OCI-LY7 (cell line): ENCODE measurements around the gene BCLAF1. TPM values are rescaled to one million over a fixed set of nuclear protein-coding genes. Genes with fewer than 3 reads are reported as not detected.
"Not testable (repeated sequence)": the region's sequence is repeated elsewhere in the genome, so short reads cannot be mapped to it uniquely, and the experiment has no call there.

Experiments
- BruUV-seq: library from RNA; stranded (reverse); fragments of 400-500 nt; replicated peaks from 2 replicates; lab custom pipeline; 2021; lab: Mats Ljungman, UMichigan
- CTCF ChIA-PET: fragments of 300-600 bp; sonication (Branson Sonifier 250); formaldehyde crosslinking; loops from one replicate; lab custom pipeline; 2022; ENCODE audit warnings: antibody characterized with exemption; ENCODE audit not compliant: unreplicated experiment; lab: Charles Lee
- POLR2A ChIA-PET: fragments of 300-600 bp; sonication (Branson Sonifier 250); formaldehyde crosslinking; loops from one replicate; lab custom pipeline; 2022; ENCODE audit warnings: antibody characterized with exemption; lab: Charles Lee
- DNase-seq: peaks from one replicate; pipeline ENCODE4 v3.0.0-alpha.2; 2015; ENCODE audit warnings: low spot score
- H2AFZ ChIP-seq: fragments of 200-600 bp; sonication (generic), shearing (Covaris generic); 2 replicates; pipeline ENCODE4 v1.6.1; 2014; ENCODE audit warnings: mild to moderate bottlenecking, antibody characterized with exemption, low read length, moderate library complexity
- H3K27ac ChIP-seq: fragments of 200-600 bp; sonication (generic); 2 replicates; pipeline ENCODE4 v1.5.1; 2014; ENCODE audit warnings: mixed run types, low read depth, mild to moderate bottlenecking, moderate library complexity, low read length, inconsistent platforms; ENCODE audit not compliant: poor library complexity, severe bottlenecking
- H3K36me3 ChIP-seq: fragments of 200-600 bp; sonication (generic); 2 replicates; pipeline ENCODE4 v1.6.1; 2014; ENCODE audit warnings: mild to moderate bottlenecking, antibody characterized with exemption, low read length, moderate library complexity, mixed read lengths; ENCODE audit not compliant: insufficient read depth
- H3K4me1 ChIP-seq: fragments of 200-600 bp; sonication (generic); 2 replicates; pipeline ENCODE4 v1.5.1; 2014; ENCODE audit warnings: mild to moderate bottlenecking, low read length; ENCODE audit not compliant: insufficient read depth, poor library complexity, severe bottlenecking
- H3K4me2 ChIP-seq: fragments of 200-600 bp; sonication (generic); 2 replicates; pipeline ENCODE4 v1.6.1; 2014; ENCODE audit warnings: mild to moderate bottlenecking, low read length
- H3K4me3 ChIP-seq: fragments of 200-600 bp; sonication (generic); 2 replicates; pipeline ENCODE4 v1.5.1; 2014; ENCODE audit warnings: mild to moderate bottlenecking, low read depth, low read length; ENCODE audit not compliant: poor library complexity, severe bottlenecking
- H3K79me2 ChIP-seq: fragments of 200-600 bp; sonication (generic); 2 replicates; pipeline ENCODE4 v1.6.1; 2016; ENCODE audit warnings: low read depth, mild to moderate bottlenecking, low read length, moderate library complexity, mixed read lengths; ENCODE audit not compliant: insufficient read depth
- H3K9me2 ChIP-seq: fragments of 200-600 bp; sonication (generic); 2 replicates; pipeline ENCODE4 v1.6.1; 2016; ENCODE audit warnings: mild to moderate bottlenecking, low read length, mixed read lengths; ENCODE audit not compliant: insufficient read depth
- H3K9me3 ChIP-seq: fragments of 200-600 bp; sonication (generic); 2 replicates; pipeline ENCODE4 v1.6.1; 2014; ENCODE audit warnings: mild to moderate bottlenecking, mixed run types, low read length, mixed read lengths
- H4K20me1 ChIP-seq: fragments of 200-600 bp; sonication (generic); 2 replicates; pipeline ENCODE4 v1.6.1; 2014; ENCODE audit warnings: mild to moderate bottlenecking, antibody characterized with exemption, low read length, moderate library complexity, mixed read lengths; ENCODE audit not compliant: insufficient read depth
- CTCF ChIP-seq: fragments of 200-600 bp; sonication (generic); conservative IDR thresholded peaks from 2 replicates; pipeline ENCODE4 v1.5.1; 2014; ENCODE audit warnings: mild to moderate bottlenecking, antibody characterized with exemption, low read length, moderate library complexity, mixed read lengths
- EZH2phosphoT487 ChIP-seq: fragments of 200-600 bp; sonication (generic); IDR thresholded peaks from 2 replicates; pipeline ENCODE4 v1.6.1; 2018; ENCODE audit warnings: low read depth, borderline replicate concordance, mild to moderate bottlenecking, mixed run types, antibody characterized with exemption, low read length, moderate library complexity, mixed read lengths
- intact Hi-C: fragments of 100-400 bp; cut with micrococcal nuclease; formaldehyde crosslinking; loops from one replicate; pipeline ENCODE4 v1.10.0; 2022; ENCODE audit not compliant: unreplicated experiment
- total RNA-seq, 2 experiments: library from RNA; depleted of rRNA in 1 of 2; stranded (reverse); fragments of >200 nt in 1 of 2; shearing (Covaris generic) in 1 of 2; gene quantifications; 2 replicates each; pipeline ENCODE4 v1.2.3, GENCODE V29; 2014 to 2022

The BCLAF1 gene
- total RNA-seq, 2 experiments from 2014 or later, result 130 to 186 TPM

GRCh38 chr6:136226027-136226673 lies 63.5 kb downstream of the BCLAF1 start:
- DNase-seq, result peak; percentile 59
- BruUV-seq, result no TSS peak
- no peak overlapping the region for H3K27ac ChIP-seq

GRCh38 chr6:136225496-136225895 lies 64.2 kb downstream of the BCLAF1 start:
- Histone ChIP-seq H3K36me3 (peaks cover 15% of the 10 kb centered on the region), H3K4me3 (no peak overlapping the region), H3K4me2 (0 out of 2 replicates have a peak overlapping the region, but pooled peaks have one; percentile 29), H3K27ac (no peak overlapping the region), H3K79me2 (no peaks in the 10 kb centered on the region), H2AFZ (peak overlapping the region; percentile 83; the same call in 1 of the 2 replicates), H3K9me3 (no peaks in the 10 kb centered on the region), H3K4me1 (peaks cover 14% of the 10 kb centered on the region), H3K9me2 (no peaks in the 10 kb centered on the region), H4K20me1 (no peaks in the 10 kb centered on the region)
- intact Hi-C loops, result loop anchor here (5.0 to 10.0 kb wide), 4 partner anchors 92 to 773 kb away; no protein-coding TSS in a partner anchor
- DNase-seq, result no peak
- ChIA-PET CTCF (interaction anchor here (1.3 kb wide), 2 partner anchors 64 to 84 kb away, joined by 3 to 4 read pairs; partner anchors contain the start of gene BCLAF1), POLR2A (interaction anchor here (1.0 to 1.7 kb wide), 3 partner anchors 9 to 101 kb away, joined by 3 to 5 read pairs (median 3); no protein-coding TSS in a partner anchor)
- TF ChIP-seq CTCF, result no peak
- no peak for TF ChIP-seq EZH2phosphoT487
- no TSS peak for BruUV-seq

More at GRCh38 chr6:136226027-136226673, 63.5 kb downstream of the BCLAF1 start:
- no peaks in the 10 kb centered on the region for H3K9me3 ChIP-seq
- no peaks in the 10 kb centered on the region for H3K79me2 ChIP-seq
- peaks cover 21% of the 10 kb centered on the region for H3K36me3 ChIP-seq
- H3K4me2 ChIP-seq, result peak overlapping the region; percentile 51
- TF ChIP-seq CTCF, result peak; percentile 100
- TF ChIP-seq EZH2phosphoT487, result no peak
- intact Hi-C loops, result loop anchor here (1.0 to 10.0 kb wide), 6 partner anchors 91 to 774 kb away; no protein-coding TSS in a partner anchor
- peak overlapping the region; percentile 83 for H2AFZ ChIP-seq
- POLR2A ChIA-PET, result interaction anchor here (0.6 to 1.7 kb wide), 10 partner anchors 9 to 773 kb away, joined by 3 to 7 read pairs (median 4); partner anchors contain the start of gene BCLAF1
- no peak overlapping the region for H3K4me3 ChIP-seq
- no peaks in the 10 kb centered on the region for H3K9me2 ChIP-seq
- no peaks in the 10 kb centered on the region for H4K20me1 ChIP-seq
- peaks cover 14% of the 10 kb centered on the region for H3K4me1 ChIP-seq
- CTCF ChIA-PET, result interaction anchor here (0.7 to 1.3 kb wide), 4 partner anchors 10 to 720 kb away, joined by 3 to 5 read pairs (median 4); partner anchors contain the start of gene BCLAF1

GRCh38 chr6:136224974-136225373 lies 64.7 kb downstream of the BCLAF1 start:
- H3K4me3 ChIP-seq, H3K79me2 ChIP-seq, POLR2A ChIA-PET, H3K4me2 ChIP-seq, H3K9me3 ChIP-seq, DNase-seq, H3K9me2 ChIP-seq, BruUV-seq, H3K27ac ChIP-seq, CTCF ChIA-PET, H3K36me3 ChIP-seq, H4K20me1 ChIP-seq, H2AFZ ChIP-seq: not testable (repeated sequence)
- H3K4me1 ChIP-seq, result peaks cover 14% of the 10 kb centered on the region
- intact Hi-C loops, result loop anchor here (5.0 to 10.0 kb wide), 4 partner anchors 92 to 773 kb away; no protein-coding TSS in a partner anchor
